ENCODE measurements around the gene OPRPN. TPM values are rescaled to one million over a fixed set of nuclear protein-coding genes. Genes with fewer than 3 reads are reported as not detected.

Gene OPRPN
- total and polyA plus RNA-seq, 2 donors (not counting 3 experiments of a cell fraction or from before 2014, with no cell fraction given) = not detected

DNA sequence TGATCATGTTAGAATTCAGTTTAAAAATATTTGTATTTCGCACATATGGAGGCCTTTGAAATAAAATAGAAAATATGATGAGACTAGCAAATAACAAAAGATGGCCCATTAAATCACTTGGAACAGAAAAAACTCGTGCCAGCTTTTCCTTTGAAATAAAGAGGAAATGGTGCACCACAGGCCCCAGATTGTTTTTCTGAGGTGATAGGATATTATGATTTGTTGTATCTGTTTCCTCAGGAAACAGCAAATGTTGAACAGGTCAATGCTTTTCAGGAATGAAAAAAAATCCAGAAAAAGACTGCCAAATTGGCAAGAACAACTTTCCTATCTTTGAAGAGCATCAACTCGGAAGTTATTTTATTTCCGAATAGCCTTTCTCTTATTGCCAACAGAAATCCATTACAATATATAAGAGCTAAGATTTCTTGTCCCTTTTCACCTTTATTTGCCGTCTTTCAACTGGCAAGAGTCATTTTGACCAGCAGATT lies 15.0 kb upstream of the OPRPN start, which contains the start of gene SMR3B:
SMR3B (plus strand) TSS at position 441 of the 491 bp plus-strand sequence. CDS start 1,380 bp downstream, outside the sequence.
- Histone ChIP-seq H3K27me3 (ENCODE audit: control insufficient read depth in 2 of 2, insufficient read depth in 2 of 2, low read length in 2 of 2) (no peaks in the 10 kb centered on the region), H2AFZ (ENCODE audit: low read depth, low read length) (no peak within 1 kb of the TSS), H3K9me3 (replicated peaks; ENCODE audit: control insufficient read depth, insufficient read depth, low read length) (no peaks in the 10 kb centered on the region), H3K36me3 (ENCODE audit: control insufficient read depth in 2 of 2, extremely low read depth in 1 of 2, insufficient read depth in 2 of 2, low read length in 2 of 2) (no peaks in the 10 kb centered on the region), H3K4me3 (replicated peaks in 1 of 3; ENCODE audit: insufficient read depth in 1 of 3, low read depth in 1 of 3, low read length in 3 of 3) (no peak within 1 kb of the TSS), H3K9me1 (replicated peaks; ENCODE audit: control insufficient read depth, extremely low read depth, insufficient read depth, low read length) (no peaks in the 10 kb centered on the region), H3K9ac (replicated peaks; ENCODE audit: extremely low read depth, insufficient read depth, low read length) (no peak within 1 kb of the TSS), H3K4me2 (ENCODE audit: insufficient read depth, low read length) (no peak within 1 kb of the TSS), H4K20me1 (replicated peaks; ENCODE audit: control insufficient read depth, extremely low read depth, insufficient read depth, low read length) (no peaks in the 10 kb centered on the region), H3K79me2 (ENCODE audit: control insufficient read depth, insufficient read depth, low read length) (no peaks in the 10 kb centered on the region), H3K27ac (ENCODE audit: insufficient read depth, low read depth, low read length) (no peak within 1 kb of the TSS), H3K4me1 (ENCODE audit: control insufficient read depth, extremely low read depth, insufficient read depth, low read length) (no peaks in the 10 kb centered on the region)
- FAIRE-seq = no peak
- peak; percentile 12 for DNase-seq (ENCODE audit: low read depth, low spot score)
- BruUV-seq (replicated peaks) = no TSS peak
- intact Hi-C loops (cut with micrococcal nuclease) (no loop called here), dilution Hi-C loops (cut with MboI; ENCODE audit: extremely low pct_ligation_motif_present, low sequenced_read_pairs) (no loop called here)
- POLR2A ChIA-PET = no interaction called here
- TF ChIP-seq EZH2 (IDR thresholded peaks at IDR 0.05; ENCODE audit: borderline replicate concordance, low read depth, low read length, severe bottlenecking) (no peak), FOS (IDR thresholded peaks at IDR 0.05; ENCODE audit: borderline replicate concordance, insufficient read depth, low read length) (no peak), POLR2AphosphoS5 (IDR thresholded peaks at IDR 0.05; ENCODE audit: insufficient read depth, low read depth, low read length) (no peak), POLR2A (IDR thresholded peaks at IDR 0.05; ENCODE audit: low read depth, low read length) (no peak), JUN (IDR thresholded peaks at IDR 0.05; ENCODE audit: borderline replicate concordance, insufficient read depth, insufficient read length, low read depth) (no peak), GATA2 (IDR thresholded peaks at IDR 0.05; ENCODE audit: insufficient read depth, insufficient read length, low read depth, low read length) (no peak), MYC (IDR thresholded peaks at IDR 0.05; ENCODE audit: low read depth, low read length) (no peak)
- TF ChIP-seq, protein P1, sequence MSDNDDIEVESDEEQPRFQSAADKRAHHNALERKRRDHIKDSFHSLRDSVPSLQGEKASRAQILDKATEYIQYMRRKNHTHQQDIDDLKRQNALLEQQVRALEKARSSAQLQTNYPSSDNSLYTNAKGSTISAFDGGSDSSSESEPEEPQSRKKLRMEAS (IDR thresholded peaks at IDR 0.05; ENCODE audit: insufficient read depth, insufficient read length) = no peak
- TF ChIP-seq, protein P2, sequence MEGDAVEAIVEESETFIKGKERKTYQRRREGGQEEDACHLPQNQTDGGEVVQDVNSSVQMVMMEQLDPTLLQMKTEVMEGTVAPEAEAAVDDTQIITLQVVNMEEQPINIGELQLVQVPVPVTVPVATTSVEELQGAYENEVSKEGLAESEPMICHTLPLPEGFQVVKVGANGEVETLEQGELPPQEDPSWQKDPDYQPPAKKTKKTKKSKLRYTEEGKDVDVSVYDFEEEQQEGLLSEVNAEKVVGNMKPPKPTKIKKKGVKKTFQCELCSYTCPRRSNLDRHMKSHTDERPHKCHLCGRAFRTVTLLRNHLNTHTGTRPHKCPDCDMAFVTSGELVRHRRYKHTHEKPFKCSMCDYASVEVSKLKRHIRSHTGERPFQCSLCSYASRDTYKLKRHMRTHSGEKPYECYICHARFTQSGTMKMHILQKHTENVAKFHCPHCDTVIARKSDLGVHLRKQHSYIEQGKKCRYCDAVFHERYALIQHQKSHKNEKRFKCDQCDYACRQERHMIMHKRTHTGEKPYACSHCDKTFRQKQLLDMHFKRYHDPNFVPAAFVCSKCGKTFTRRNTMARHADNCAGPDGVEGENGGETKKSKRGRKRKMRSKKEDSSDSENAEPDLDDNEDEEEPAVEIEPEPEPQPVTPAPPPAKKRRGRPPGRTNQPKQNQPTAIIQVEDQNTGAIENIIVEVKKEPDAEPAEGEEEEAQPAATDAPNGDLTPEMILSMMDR (IDR thresholded peaks at IDR 0.05; ENCODE audit: extremely low read depth in 1 of 2, insufficient read depth in 1 of 2, low read depth in 1 of 2, low read length in 2 of 2) = no peak
- CTCF ChIA-PET = no interaction called here
